AG10803 (cell line): Measurements from ENCODE around the gene ZNF35.
"Not testable (repeated sequence)": the region's sequence is repeated elsewhere in the genome, so short reads cannot be mapped to it uniquely, and the experiment has no call there.

Experiments
- DNase-seq: peaks from one replicate; pipeline ENCODE4 v3.0.0; 2010; ENCODE audit warnings: low read depth
- H3K4me3 ChIP-seq: 2 replicates; pipeline ENCODE4 v1.5.1; 2011; ENCODE audit warnings: mild to moderate bottlenecking, low read length, control low read depth
- TF ChIP-seq, protein P1 (sequence below): conservative IDR thresholded peaks from 2 replicates; pipeline ENCODE4 v1.5.1; 2011; ENCODE audit warnings: mild to moderate bottlenecking, low read length, control low read depth, inconsistent platforms

ZNF35 gene

DNA sequence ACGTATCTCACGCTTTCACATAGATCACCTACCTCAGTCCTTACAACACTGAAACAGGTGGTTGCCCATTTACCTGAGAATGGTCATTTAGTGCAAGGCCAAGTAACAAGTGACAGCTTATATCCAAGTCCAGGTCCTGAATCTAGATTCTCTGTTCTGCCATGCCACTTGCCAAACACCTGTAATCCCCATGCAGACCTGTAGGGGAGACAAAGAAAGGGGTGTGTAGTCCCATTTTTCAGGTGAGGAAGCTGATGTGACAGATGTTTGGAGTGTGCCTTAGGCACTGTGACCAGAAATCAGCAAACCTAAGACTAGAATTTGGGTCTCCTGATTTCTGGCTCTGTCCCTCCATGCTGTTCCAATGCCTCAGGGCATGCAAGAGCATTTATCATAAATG, 12.7 kb downstream of the ZNF35 start:
- no peak for DNase-seq
- TF ChIP-seq, protein P1, sequence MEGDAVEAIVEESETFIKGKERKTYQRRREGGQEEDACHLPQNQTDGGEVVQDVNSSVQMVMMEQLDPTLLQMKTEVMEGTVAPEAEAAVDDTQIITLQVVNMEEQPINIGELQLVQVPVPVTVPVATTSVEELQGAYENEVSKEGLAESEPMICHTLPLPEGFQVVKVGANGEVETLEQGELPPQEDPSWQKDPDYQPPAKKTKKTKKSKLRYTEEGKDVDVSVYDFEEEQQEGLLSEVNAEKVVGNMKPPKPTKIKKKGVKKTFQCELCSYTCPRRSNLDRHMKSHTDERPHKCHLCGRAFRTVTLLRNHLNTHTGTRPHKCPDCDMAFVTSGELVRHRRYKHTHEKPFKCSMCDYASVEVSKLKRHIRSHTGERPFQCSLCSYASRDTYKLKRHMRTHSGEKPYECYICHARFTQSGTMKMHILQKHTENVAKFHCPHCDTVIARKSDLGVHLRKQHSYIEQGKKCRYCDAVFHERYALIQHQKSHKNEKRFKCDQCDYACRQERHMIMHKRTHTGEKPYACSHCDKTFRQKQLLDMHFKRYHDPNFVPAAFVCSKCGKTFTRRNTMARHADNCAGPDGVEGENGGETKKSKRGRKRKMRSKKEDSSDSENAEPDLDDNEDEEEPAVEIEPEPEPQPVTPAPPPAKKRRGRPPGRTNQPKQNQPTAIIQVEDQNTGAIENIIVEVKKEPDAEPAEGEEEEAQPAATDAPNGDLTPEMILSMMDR = peak; percentile 23; the same call in 1 of the 2 replicates
- H3K4me3 ChIP-seq = no peak overlapping the region

GRCh38 chr3:44665173-44665572, 16.6 kb downstream of the ZNF35 start:
- TF ChIP-seq, protein P1 = no peak
- H3K4me3 ChIP-seq = no peak overlapping the region
- no peak for DNase-seq

GRCh38 chr3:44666346-44666745, 17.8 kb downstream of the ZNF35 start:
- TF ChIP-seq, protein P1 = no peak
- no peak overlapping the region for H3K4me3 ChIP-seq
- no peak for DNase-seq

DNA sequence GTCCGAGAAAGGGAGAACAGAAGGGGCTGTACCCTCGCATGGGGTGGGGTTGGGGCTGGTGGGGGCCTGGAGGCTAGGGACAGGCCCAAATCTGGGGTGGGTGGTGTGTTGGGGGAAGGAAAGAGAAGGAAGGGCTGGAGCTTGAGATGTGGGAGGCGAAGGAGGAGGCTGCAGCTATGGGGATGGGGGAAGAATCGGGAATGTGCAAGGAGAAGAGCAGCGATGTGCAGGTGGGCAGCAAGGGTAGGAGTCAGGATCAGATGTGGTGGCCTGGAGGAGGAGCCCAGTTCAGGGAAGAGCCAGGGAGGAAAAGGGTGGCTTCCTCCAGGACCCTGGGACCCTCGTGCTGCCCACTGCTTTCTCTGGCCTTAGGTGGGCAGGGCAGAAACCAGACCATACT, 21.2 kb downstream of the ZNF35 start:
- no peak for DNase-seq
- TF ChIP-seq, protein P1 = no peak
- H3K4me3 ChIP-seq = no peak overlapping the region

DNA sequence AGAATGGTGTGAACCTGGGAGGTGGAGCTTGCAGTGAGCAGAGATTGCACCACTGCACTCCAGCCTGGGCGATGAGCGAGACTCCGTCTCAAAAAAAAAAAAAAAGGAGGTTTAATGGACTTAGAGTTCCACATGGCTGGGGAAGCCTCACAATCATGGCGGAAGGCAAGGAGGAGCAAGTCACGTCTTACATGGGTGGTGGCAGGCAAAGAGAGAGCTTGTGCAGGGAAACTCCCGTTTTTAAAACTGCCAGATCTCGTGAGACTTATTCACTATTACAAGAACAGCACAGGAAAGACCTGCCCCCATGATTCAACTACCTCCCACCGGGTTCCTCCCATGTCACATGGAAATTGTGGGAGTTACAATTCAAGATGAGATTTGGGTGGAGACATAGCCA, 24.9 kb downstream of the ZNF35 start:
- DNase-seq, H3K4me3 ChIP-seq: not testable (repeated sequence)

- TF ChIP-seq, protein P1 = no peak
- no peak for DNase-seq
These were observed 25.7 kb downstream of the ZNF35 start for GRCh38 chr3:44674211-44674610.

DNA sequence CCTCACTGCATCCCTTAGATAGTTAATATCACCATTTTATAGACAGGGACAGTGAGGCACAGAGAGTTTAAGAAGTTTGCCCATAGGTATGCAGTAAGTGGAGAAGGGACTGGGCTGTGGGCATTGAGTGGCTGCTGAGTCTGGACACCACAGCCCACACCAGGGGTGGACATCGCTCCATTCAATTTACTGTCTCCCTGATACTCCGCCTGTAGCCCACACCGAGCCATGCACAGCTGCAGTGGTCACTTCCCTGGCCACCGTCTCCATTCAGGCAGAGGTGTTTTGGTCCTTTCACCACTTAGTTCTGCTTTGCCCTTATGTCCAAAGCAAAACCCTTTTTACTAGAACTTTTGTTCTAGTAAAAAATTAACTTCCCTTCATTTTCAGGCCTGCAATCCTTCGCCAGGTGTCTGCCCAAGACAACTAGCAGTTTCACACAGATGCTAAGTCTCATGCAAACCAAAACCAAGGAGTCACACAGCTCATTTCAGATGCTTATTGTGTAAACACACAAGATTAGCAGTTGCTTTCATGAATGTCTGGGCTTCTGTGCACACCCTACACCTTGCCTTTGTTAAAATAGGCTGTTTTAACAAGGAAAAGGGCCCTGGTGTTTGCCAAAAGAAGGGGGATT, 30.1 kb downstream of the ZNF35 start:
- DNase-seq = no peak
- H3K4me3 ChIP-seq = no peak overlapping the region
- TF ChIP-seq, protein P1 = no peak

More at GRCh38 chr3:44674211-44674610, 25.7 kb downstream of the ZNF35 start:
- no peak overlapping the region for H3K4me3 ChIP-seq
